ENCODE data around the gene RFNG. TPM values are rescaled to one million over a fixed set of nuclear protein-coding genes. Genes with fewer than 3 reads are reported as not detected.

Gene RFNG
- total and polyA plus RNA-seq, 10 of the 15 experiments (the other 5 are each of a cell fraction or from before 2014, with no cell fraction given), result 0.10 to 19.6 (median 6.2) TPM

GRCh38 chr17:82004517-82005455 lies 46.8 kb downstream of the RFNG start (continued):
- TF ChIP-seq ZNF384 (IDR thresholded peaks at IDR 0.05; ENCODE audit: borderline replicate concordance, low read depth, low read length) (no peak), NFXL1 (IDR thresholded peaks at IDR 0.05; ENCODE audit: borderline replicate concordance) (no peak), MEF2A (IDR thresholded peaks at IDR 0.05; ENCODE audit: insufficient read depth, low read depth, low read length) (no peak), RCOR1 (conservative IDR thresholded peaks at IDR 0.05; ENCODE audit: low read depth, low read length) (no peak), CHD2 (IDR thresholded peaks at IDR 0.05; ENCODE audit: borderline replicate concordance, low read depth, low read length) (no peak), PML (IDR thresholded peaks at IDR 0.05; ENCODE audit: low read length) (no peak), BACH1 (IDR thresholded peaks at IDR 0.05; ENCODE audit: borderline replicate concordance) (no peak)

GRCh38 chr17:82003411-82004381 lies 47.9 kb downstream of the RFNG start:
- ChIA-PET POLR2A (no interaction called here), CTCF (interaction anchor here (0.9 to 1.6 kb wide), 2 partner anchors 17 to 44 kb away, joined by 4 read pairs; no protein-coding TSS in a partner anchor), SMC1A (ENCODE audit: uncharacterized antibody, unreplicated experiment) (no interaction called here), RAD21 (ENCODE audit: unreplicated experiment) (no interaction called here)
- WGBS (ENCODE audit: insufficient coverage, insufficient replicate concordance, low lambda C conversion rate, missing lambda C conversion rate), result 84% methylated on average over 44 of the region's 53 CpGs
- Histone ChIP-seq H3K4me1 (ENCODE audit: control insufficient read depth, insufficient read depth, low read length) (no peaks in the 10 kb centered on the region), H3K9ac (ENCODE audit: control insufficient read depth, insufficient read depth, low read length) (no peak overlapping the region), H3K9me3 (replicated peaks; ENCODE audit: control insufficient read depth, insufficient read depth, low read length) (no peaks in the 10 kb centered on the region), H3K4me3 (no peak overlapping the region), H3K27me3 (replicated peaks in 1 of 2; ENCODE audit: control insufficient read depth in 2 of 2, insufficient read depth in 2 of 2, low read length in 1 of 2) (no peaks in the 10 kb centered on the region), H2AFZ (ENCODE audit: control insufficient read depth, low read depth, low read length) (no peak overlapping the region), H3K36me3 (ENCODE audit: control insufficient read depth in 2 of 2, insufficient read depth in 2 of 2, low read length in 1 of 2) (no peaks in the 10 kb centered on the region; a peak in 1 of 4 replicates), H3K79me2 (ENCODE audit: control insufficient read depth, insufficient read depth, low read length) (no peaks in the 10 kb centered on the region), H4K20me1 (ENCODE audit: control insufficient read depth, insufficient read depth) (no peaks in the 10 kb centered on the region), H3K27ac (ENCODE audit: control insufficient read depth, insufficient read depth) (no peak overlapping the region), H3K4me2 (ENCODE audit: control insufficient read depth, insufficient read depth) (no peak overlapping the region)
- FAIRE-seq (no peak), ATAC-seq (no peak; the same call in 2 of the 3 replicates), DNase-seq (ENCODE audit: low read depth, low spot score) (no peak)
- intact Hi-C loops (cut with micrococcal nuclease; ENCODE audit: unreplicated experiment) (no loop called here), in situ Hi-C loops (cut with MboI) (no loop called here)
- BruUV-seq (replicated peaks), result no TSS peak
- TF ChIP-seq E2F8 (IDR thresholded peaks at IDR 0.05; ENCODE audit: low read depth, partially characterized antibody) (no peak), RBBP5 (conservative IDR thresholded peaks at IDR 0.05) (no peak), MTA2 (IDR thresholded peaks at IDR 0.05; ENCODE audit: low read depth) (no peak), IKZF1 (conservative IDR thresholded peaks at IDR 0.05) (no peak), IRF4 (IDR thresholded peaks at IDR 0.05; ENCODE audit: low read depth, low read length) (no peak), PRDM15 (CRISPR knock-in tag; IDR thresholded peaks at IDR 0.05) (no peak)
